ENCODE results near the gene LCE6A.

DNA sequence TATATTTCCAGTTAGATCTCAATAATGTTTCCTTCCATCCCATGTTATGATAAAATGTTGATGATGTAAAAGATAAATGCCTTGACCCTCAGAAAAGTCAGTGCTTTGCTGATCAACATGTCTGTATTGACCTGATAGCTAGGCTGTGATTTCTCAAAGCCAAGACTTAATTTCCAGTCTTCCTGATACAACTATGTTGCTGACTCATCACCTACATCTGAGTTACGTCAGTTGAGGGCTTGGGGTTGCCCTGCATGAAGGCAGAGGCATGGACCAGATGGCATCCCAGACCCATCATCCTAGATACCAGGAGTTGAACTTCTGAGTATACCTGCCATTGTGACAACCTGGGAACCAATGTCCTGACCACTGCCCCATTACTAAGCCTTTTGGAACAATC is 41.3 kb upstream of the LCE6A start:
- TF ChIP-seq, protein P1, sequence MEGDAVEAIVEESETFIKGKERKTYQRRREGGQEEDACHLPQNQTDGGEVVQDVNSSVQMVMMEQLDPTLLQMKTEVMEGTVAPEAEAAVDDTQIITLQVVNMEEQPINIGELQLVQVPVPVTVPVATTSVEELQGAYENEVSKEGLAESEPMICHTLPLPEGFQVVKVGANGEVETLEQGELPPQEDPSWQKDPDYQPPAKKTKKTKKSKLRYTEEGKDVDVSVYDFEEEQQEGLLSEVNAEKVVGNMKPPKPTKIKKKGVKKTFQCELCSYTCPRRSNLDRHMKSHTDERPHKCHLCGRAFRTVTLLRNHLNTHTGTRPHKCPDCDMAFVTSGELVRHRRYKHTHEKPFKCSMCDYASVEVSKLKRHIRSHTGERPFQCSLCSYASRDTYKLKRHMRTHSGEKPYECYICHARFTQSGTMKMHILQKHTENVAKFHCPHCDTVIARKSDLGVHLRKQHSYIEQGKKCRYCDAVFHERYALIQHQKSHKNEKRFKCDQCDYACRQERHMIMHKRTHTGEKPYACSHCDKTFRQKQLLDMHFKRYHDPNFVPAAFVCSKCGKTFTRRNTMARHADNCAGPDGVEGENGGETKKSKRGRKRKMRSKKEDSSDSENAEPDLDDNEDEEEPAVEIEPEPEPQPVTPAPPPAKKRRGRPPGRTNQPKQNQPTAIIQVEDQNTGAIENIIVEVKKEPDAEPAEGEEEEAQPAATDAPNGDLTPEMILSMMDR (IDR thresholded peaks at IDR 0.05; ENCODE audit: low read depth, low read length), result no peak
- no peak for TF ChIP-seq EZH2phosphoT487 (IDR thresholded peaks at IDR 0.05; ENCODE audit: low read depth)
